Measurements from ENCODE around the gene OXA1L. TPM values are rescaled to one million over a fixed set of nuclear protein-coding genes. Genes with fewer than 3 reads are reported as not detected.

Gene OXA1L
- total RNA-seq, 2 donors from 2014 or later: 73.2 to 83.5 TPM

- DNase-seq: no peak
- Histone ChIP-seq H3K27ac (no peak overlapping the region), H3K36me3 (replicated peaks in 1 of 2; ENCODE audit: insufficient read depth in 1 of 2, low read depth in 2 of 2) (no peaks in the 10 kb centered on the region), H3K4me3 (no peak overlapping the region), H3K9me3 (no peaks in the 10 kb centered on the region), H3K27me3 (no peaks in the 10 kb centered on the region), H3K4me1 (no peaks in the 10 kb centered on the region)
- no peak for ATAC-seq
- WGBS, 2 donors: 24 to 50% methylated on average over 1 of the region's 1 CpG
- intact Hi-C loops (cut with DNase I): no loop called here
- no peak for TF ChIP-seq POLR2A (IDR thresholded peaks at IDR 0.05)
- TF ChIP-seq CTCF (IDR thresholded peaks at IDR 0.05): no peak
These were observed 27.1 kb upstream of the OXA1L start for GRCh38 chr14:22739423-22739822.

DNA sequence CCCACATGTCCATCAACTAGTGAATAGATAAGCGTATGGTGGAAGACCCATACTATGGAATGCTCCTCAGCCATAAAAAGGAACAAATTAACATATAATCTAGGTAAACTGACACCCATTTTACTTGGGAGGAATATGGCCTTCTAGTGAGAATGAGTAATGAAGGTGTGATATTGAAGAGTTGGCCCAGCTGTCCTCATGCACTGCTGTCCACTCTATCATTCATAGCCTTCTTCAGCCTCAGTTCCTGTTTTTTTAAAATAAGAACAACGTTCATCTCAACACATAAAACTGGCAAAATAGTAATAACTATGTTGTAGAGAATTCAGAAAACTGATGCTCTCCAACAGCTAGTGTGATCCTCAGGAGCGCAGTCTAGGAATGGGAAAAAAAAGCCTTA lies 26.5 kb upstream of the OXA1L start:
- intact Hi-C loops (cut with DNase I): no loop called here
- TF ChIP-seq CTCF (IDR thresholded peaks at IDR 0.05) (no peak), POLR2A (IDR thresholded peaks at IDR 0.05) (no peak)
- Histone ChIP-seq H3K9me3 (no peaks in the 10 kb centered on the region), H3K27ac (no peak overlapping the region), H3K36me3 (replicated peaks in 1 of 2; ENCODE audit: insufficient read depth in 1 of 2, low read depth in 2 of 2) (no peaks in the 10 kb centered on the region), H3K27me3 (no peaks in the 10 kb centered on the region), H3K4me1 (no peaks in the 10 kb centered on the region), H3K4me3 (no peak overlapping the region)
- DNase-seq (no peak), ATAC-seq (no peak)
- 78% methylated on average over 3 of the region's 3 CpGs for WGBS, 2 donors

DNA sequence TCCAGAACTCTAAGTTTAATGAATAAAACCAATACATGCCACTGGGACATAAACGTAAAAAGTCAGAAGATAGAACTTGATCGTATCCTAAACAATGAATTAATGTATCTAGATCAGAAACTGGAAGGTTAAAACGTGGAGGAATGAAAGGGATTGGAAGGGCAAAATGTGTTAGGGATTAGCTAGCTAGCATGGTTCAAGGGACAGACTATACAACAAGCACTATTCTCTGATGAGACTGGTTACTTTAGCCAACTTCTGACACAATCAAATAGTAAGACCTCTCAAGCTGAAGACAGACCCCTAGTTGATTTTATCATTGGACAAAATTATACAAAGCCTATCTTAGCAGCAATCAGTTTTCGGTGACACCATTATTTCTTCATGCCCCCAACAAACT lies 18.7 kb upstream of the OXA1L start:
- Histone ChIP-seq H3K27ac (no peak overlapping the region), H3K36me3 (replicated peaks in 1 of 2; ENCODE audit: insufficient read depth in 1 of 2, low read depth in 2 of 2) (no peaks in the 10 kb centered on the region), H3K27me3 (no peaks in the 10 kb centered on the region), H3K4me3 (no peak overlapping the region), H3K9me3 (no peaks in the 10 kb centered on the region), H3K4me1 (no peaks in the 10 kb centered on the region)
- 78 to 84% methylated on average over 4 of the region's 4 CpGs for WGBS, 2 donors
- DNase-seq: no peak
- ATAC-seq: no peak
- intact Hi-C loops (cut with DNase I): no loop called here
- TF ChIP-seq POLR2A (IDR thresholded peaks at IDR 0.05): no peak
- no peak for TF ChIP-seq CTCF (IDR thresholded peaks at IDR 0.05)

GRCh38 chr14:22748206-22748605 lies 18.3 kb upstream of the OXA1L start:
- DNase-seq (no peak), ATAC-seq (no peak)
- 84% methylated on average over 4 of the region's 4 CpGs for WGBS, 2 donors
- intact Hi-C loops (cut with DNase I): no loop called here
- Histone ChIP-seq H3K4me1 (no peaks in the 10 kb centered on the region), H3K36me3 (replicated peaks in 1 of 2; ENCODE audit: insufficient read depth in 1 of 2, low read depth in 2 of 2) (no peaks in the 10 kb centered on the region), H3K9me3 (no peaks in the 10 kb centered on the region), H3K4me3 (no peak overlapping the region), H3K27ac (no peak overlapping the region), H3K27me3 (no peaks in the 10 kb centered on the region)
- TF ChIP-seq POLR2A (IDR thresholded peaks at IDR 0.05) (no peak), CTCF (IDR thresholded peaks at IDR 0.05) (no peak)

DNA sequence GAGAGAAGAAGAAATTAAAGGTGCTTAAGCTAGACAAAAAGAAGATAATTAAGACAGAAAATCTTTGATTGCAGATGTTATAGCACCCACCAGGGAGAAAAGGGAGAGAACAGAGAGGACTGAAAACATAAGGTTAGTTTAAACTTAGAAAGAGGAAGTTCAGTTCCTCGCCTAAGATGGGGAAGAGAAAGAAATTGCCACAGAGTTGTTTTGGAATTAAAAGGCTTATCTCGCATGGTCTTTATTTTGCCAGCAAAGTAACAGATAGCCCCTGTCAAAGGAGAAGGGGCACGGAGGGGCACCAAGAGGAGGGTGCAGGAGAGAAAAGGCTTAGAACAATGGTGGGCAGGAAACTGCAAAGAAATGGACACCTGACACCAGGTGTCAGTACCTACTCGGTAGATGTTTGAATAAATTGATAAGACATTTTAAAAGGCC lies 17.8 kb upstream of the OXA1L start:
- DNase-seq: no peak
- Histone ChIP-seq H3K27me3 (no peaks in the 10 kb centered on the region), H3K36me3 (replicated peaks in 1 of 2; ENCODE audit: insufficient read depth in 1 of 2, low read depth in 2 of 2) (no peaks in the 10 kb centered on the region), H3K4me1 (no peaks in the 10 kb centered on the region), H3K27ac (no peak overlapping the region), H3K9me3 (no peaks in the 10 kb centered on the region), H3K4me3 (no peak overlapping the region)
- intact Hi-C loops (cut with DNase I): no loop called here
- no peak for TF ChIP-seq CTCF (IDR thresholded peaks at IDR 0.05)
- TF ChIP-seq POLR2A (IDR thresholded peaks at IDR 0.05): no peak
- ATAC-seq: no peak
- WGBS, 2 donors: 31 to 34% methylated on average over 4 of the region's 4 CpGs
